SK-N-SH (cell line): Measurements from ENCODE around the gene TIMM10B. TPM values are rescaled to one million over a fixed set of nuclear protein-coding genes. Genes with fewer than 3 reads are reported as not detected.
A peak's percentile ranks its signal among the peaks of the same experiment; 100 is the strongest.

Experiments
- CTCF ChIA-PET: fragments of 300-600, 350-600 bp; formaldehyde crosslinking; extraction: SDS; loops from one replicate; lab custom pipeline; 2021; lab: Yijun Ruan, JAX
- POLR2A ChIA-PET: fragments of 350-600 bp; sonication (Branson Sonifier 250); formaldehyde crosslinking; extraction: SDS; loops from one replicate; lab custom pipeline; 2020; ENCODE audit warnings: antibody characterized with exemption, inconsistent platforms; lab: Yijun Ruan, JAX
- DNase-seq: peaks from one replicate; pipeline ENCODE4 v3.0.0; 2012
- H2AFZ ChIP-seq: fragments of 200-600 bp; sonication (generic); 2 replicates; pipeline ENCODE4 v1.8.1; 2016; ENCODE audit warnings: antibody characterized with exemption, mild to moderate bottlenecking, low read depth
- H3F3A ChIP-seq: fragments of 200-600 bp; sonication (generic); replicated peaks from 2 replicates; pipeline ENCODE3; 2016; ENCODE audit warnings: antibody characterized with exemption, mild to moderate bottlenecking; ENCODE audit not compliant: insufficient read depth
- H3K27ac ChIP-seq, 2 experiments: fragments of 200-500 bp in 1 of 2; fragments of 200-600 bp in 1 of 2; sonication (Bioruptor generic) in 1 of 2; sonication (generic), shearing (Covaris generic) in 1 of 2; 2 replicates each; pipeline versions ENCODE4 v1.5.1 to v1.6.1; 2014 to 2016; ENCODE audit warnings: low read depth in 2 of 2, inconsistent platforms in 1 of 2, low read length in 1 of 2, mild to moderate bottlenecking in 1 of 2, mixed read lengths in 1 of 2
- H3K27me3 ChIP-seq: fragments of 200-600 bp; sonication (generic), shearing (Covaris generic); 2 replicates; pipeline ENCODE4 v1.6.1; 2016; ENCODE audit warnings: mixed run types; ENCODE audit not compliant: insufficient read depth
- H3K36me3 ChIP-seq, 2 experiments: fragments of 200-500 bp in 1 of 2; fragments of 200-600 bp in 1 of 2; sonication (Bioruptor generic) in 1 of 2; sonication (generic) in 1 of 2; replicated peaks in 1 of 2; 2 replicates each; pipeline versions ENCODE3 to v1.5.1; 2014 to 2016; ENCODE audit warnings: low read length in 1 of 2, mild to moderate bottlenecking in 1 of 2; ENCODE audit not compliant: insufficient read depth in 2 of 2, control insufficient read depth in 1 of 2
- H3K4me1 ChIP-seq, 2 experiments: fragments of 200-500 bp in 1 of 2; fragments of 200-600 bp in 1 of 2; sonication (Bioruptor generic) in 1 of 2; sonication (generic), shearing (Covaris generic) in 1 of 2; 2 replicates each; pipeline versions ENCODE4 v1.5.1 to v1.6.1; 2014 to 2016; ENCODE audit warnings: low read depth in 1 of 2, low read length in 1 of 2, mixed run types in 1 of 2; ENCODE audit not compliant: insufficient read depth in 2 of 2, control insufficient read depth in 1 of 2
- H3K4me2 ChIP-seq: fragments of 200-600 bp; sonication (generic), shearing (Covaris generic); 2 replicates; pipeline ENCODE4 v1.6.1; 2017; ENCODE audit warnings: mixed run types
- H3K4me3 ChIP-seq, 2 experiments: fragments of 200-500 bp in 1 of 2; fragments of 200-600 bp in 1 of 2; sonication (Bioruptor generic) in 1 of 2; sonication (generic), shearing (Covaris generic) in 1 of 2; 2 replicates each; pipeline versions ENCODE4 v1.5.1 to v1.8.1; 2014 to 2016; ENCODE audit warnings: low read depth in 2 of 2, inconsistent platforms in 1 of 2, low read length in 1 of 2, mild to moderate bottlenecking in 1 of 2, mixed read lengths in 1 of 2, moderate library complexity in 1 of 2
- H3K79me2 ChIP-seq: fragments of 200-600 bp; sonication (generic); 2 replicates; pipeline ENCODE4 v1.8.1; 2017; ENCODE audit warnings: mild to moderate bottlenecking; ENCODE audit not compliant: insufficient read depth
- H3K9ac ChIP-seq: fragments of 200-600 bp; sonication (generic); 2 replicates; pipeline ENCODE4 v1.6.1; 2017; ENCODE audit warnings: mixed run types
- H3K9me2 ChIP-seq: fragments of 200-600 bp; sonication (generic); 2 replicates; pipeline ENCODE4 v1.6.1; 2017; ENCODE audit warnings: mixed run types
- H3K9me3 ChIP-seq: fragments of 200-600 bp; sonication (generic); 2 replicates; pipeline ENCODE4 v1.6.1; 2017; ENCODE audit warnings: mixed run types, mild to moderate bottlenecking, moderate library complexity
- H4K20me1 ChIP-seq: fragments of 200-600 bp; sonication (generic); 2 replicates; pipeline ENCODE4 v1.6.1; 2017; ENCODE audit warnings: mild to moderate bottlenecking, mixed run types; ENCODE audit not compliant: insufficient read depth
- CHD2 ChIP-seq: fragments of 150-350 bp; IDR thresholded peaks from 2 replicates; pipeline ENCODE4 v1.6.1; 2018; ENCODE audit warnings: low read length; ENCODE audit not compliant: partially characterized antibody
- ELF1 ChIP-seq: IDR thresholded peaks from 2 replicates; pipeline ENCODE4 v1.4.0; 2012
- EZH2phosphoT487 ChIP-seq: fragments of 200-600 bp; sonication (generic); IDR thresholded peaks from 2 replicates; pipeline ENCODE4 v1.6.1; 2017; ENCODE audit warnings: low read depth, mixed run types, mild to moderate bottlenecking, antibody characterized with exemption, moderate library complexity, borderline replicate concordance
- FOSL2 ChIP-seq: IDR thresholded peaks from 2 replicates; pipeline ENCODE4 v1.4.0; 2012; ENCODE audit warnings: low read depth, mild to moderate bottlenecking, moderate library complexity, borderline replicate concordance
- MEF2A ChIP-seq: IDR thresholded peaks from 2 replicates; pipeline ENCODE4 v1.4.0; 2012; ENCODE audit warnings: low read depth, borderline replicate concordance
- MXI1 ChIP-seq: IDR thresholded peaks from 2 replicates; pipeline ENCODE4 v1.6.1; 2012; ENCODE audit warnings: mild to moderate bottlenecking, low read depth, low read length, improper control_type of control experiment
- NFIC ChIP-seq: IDR thresholded peaks from 2 replicates; pipeline ENCODE4 v1.4.0; 2012; ENCODE audit warnings: borderline replicate concordance
- RAD21 ChIP-seq: IDR thresholded peaks from 2 replicates; pipeline ENCODE4 v1.6.1; 2012; ENCODE audit warnings: mild to moderate bottlenecking, low read length
- RXRA ChIP-seq: IDR thresholded peaks from 2 replicates; pipeline ENCODE4 v1.4.0; 2012; ENCODE audit warnings: low read depth, mild to moderate bottlenecking, borderline replicate concordance
- SIN3A ChIP-seq: IDR thresholded peaks from 2 replicates; pipeline ENCODE4 v1.6.1; 2012; ENCODE audit warnings: low read depth, mild to moderate bottlenecking, low read length, moderate library complexity, borderline replicate concordance
- SMC3 ChIP-seq: IDR thresholded peaks from 2 replicates; pipeline ENCODE4 v1.6.1; 2012; ENCODE audit warnings: low read depth, low read length, improper control_type of control experiment
- TAF1 ChIP-seq: IDR thresholded peaks from 2 replicates; pipeline ENCODE4 v1.6.1; 2012; ENCODE audit warnings: low read depth, mild to moderate bottlenecking, low read length, moderate library complexity, borderline replicate concordance
- TEAD4 ChIP-seq: IDR thresholded peaks from 2 replicates; pipeline ENCODE4 v1.4.0; 2012; ENCODE audit warnings: mild to moderate bottlenecking, borderline replicate concordance; ENCODE audit not compliant: insufficient read depth
- WGBS: methylation state at CpG from one replicate; pipeline ENCODE4 v1.1.6; 2017; ENCODE audit warnings: low lambda C conversion rate; 5-methylcytosine and 5-hydroxymethylcytosine counted together
- polyA plus RNA-seq, 3 experiments: library from polyadenylated mRNA; depleted of rRNA; stranded (reverse); fragments of >200 nt; gene quantifications; 2 replicates each; pipeline ENCODE4 v1.2.3, GENCODE V29; 2012
- TF ChIP-seq, protein P1 (sequence below): IDR thresholded peaks from 2 replicates; pipeline ENCODE4 v1.4.0; 2012; ENCODE audit warnings: low read depth, borderline replicate concordance
- TF ChIP-seq, protein P2 (sequence below): IDR thresholded peaks from 2 replicates; pipeline ENCODE4 v1.4.0; 2012; ENCODE audit warnings: low read depth, borderline replicate concordance
- TF ChIP-seq, protein P3 (sequence below): IDR thresholded peaks from 2 replicates; pipeline ENCODE4 v1.4.0; 2012; ENCODE audit warnings: low read depth
- TF ChIP-seq, protein P4 (sequence below): fragments of 150-350 bp; IDR thresholded peaks from 2 replicates; pipeline ENCODE4 v1.6.1; 2017; ENCODE audit warnings: antibody characterized with exemption, low read length, low read depth, borderline replicate concordance

The TIMM10B gene
- polyA plus RNA-seq, 1 of the 3 experiments (the other 2 are of a cell fraction) = 26.2 TPM

DNA sequence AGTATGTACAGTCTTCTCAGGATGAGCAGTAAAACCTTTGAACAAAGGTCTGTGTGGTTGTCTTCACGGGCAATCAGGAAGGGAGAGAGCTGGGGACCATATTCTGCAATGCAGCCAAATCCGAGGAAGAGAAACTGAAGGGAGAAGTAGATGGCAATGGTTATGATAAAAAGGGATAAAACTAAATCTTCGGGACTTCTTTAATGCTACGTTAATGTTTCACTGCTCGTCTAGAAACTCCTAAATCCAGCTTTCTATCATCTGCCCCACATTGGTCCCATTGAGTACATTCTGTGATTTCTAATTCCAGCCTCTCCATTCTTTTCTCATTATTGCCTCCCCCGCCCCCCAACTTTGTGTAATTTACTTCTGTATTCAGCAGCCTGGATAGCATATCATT lies 1.7 kb downstream of the TIMM10B start:
- CTCF ChIA-PET = interaction anchor here (0.7 to 2.1 kb wide), 4 partner anchors 15 to 232 kb away, joined by 3 to 7 read pairs (median 4); partner anchors contain the start of genes DNHD1 and MRPL17

More for the DNA sequence above, 1.7 kb downstream of the TIMM10B start:
- peaks cover 10% of the 10 kb centered on the region for H3F3A ChIP-seq
- whole genome bisulfite sequencing = 93% methylated on average over 6 of the region's 6 CpGs
- no peak overlapping the region for H2AFZ ChIP-seq
- DNase-seq = no peak
- H3K4me2 ChIP-seq = peak overlapping the region; percentile 99; the same call in 1 of the 2 replicates
- POLR2A ChIA-PET = interaction anchor here (1.6 kb wide), 1 partner anchor 9 kb away, joined by 4 read pairs; the partner anchor contains the start of gene TRIM3
- no peak overlapping the region for H3K4me3 ChIP-seq
- peaks cover 6% of the 10 kb centered on the region; the same call in 1 of the 2 replicates for H4K20me1 ChIP-seq
- H3K9me3 ChIP-seq = no peaks in the 10 kb centered on the region
- peaks cover 12 to 21% of the 10 kb centered on the region in 2 experiments for H3K4me1 ChIP-seq
- H3K9me2 ChIP-seq = no peaks in the 10 kb centered on the region
- H3K36me3 ChIP-seq = peaks cover 43 to 70% of the 10 kb centered on the region in 2 experiments
- H3K27ac ChIP-seq = no peak overlapping the region
- no peak for TF ChIP-seq TEAD4
- no peak for TF ChIP-seq SMC3
- no peak for TF ChIP-seq MXI1
- no peak for TF ChIP-seq FOSL2
- TF ChIP-seq CHD2 = no peak
- no peak for TF ChIP-seq MEF2A
- TF ChIP-seq TAF1 = no peak
- no peak for TF ChIP-seq ELF1
- TF ChIP-seq, protein P1, sequence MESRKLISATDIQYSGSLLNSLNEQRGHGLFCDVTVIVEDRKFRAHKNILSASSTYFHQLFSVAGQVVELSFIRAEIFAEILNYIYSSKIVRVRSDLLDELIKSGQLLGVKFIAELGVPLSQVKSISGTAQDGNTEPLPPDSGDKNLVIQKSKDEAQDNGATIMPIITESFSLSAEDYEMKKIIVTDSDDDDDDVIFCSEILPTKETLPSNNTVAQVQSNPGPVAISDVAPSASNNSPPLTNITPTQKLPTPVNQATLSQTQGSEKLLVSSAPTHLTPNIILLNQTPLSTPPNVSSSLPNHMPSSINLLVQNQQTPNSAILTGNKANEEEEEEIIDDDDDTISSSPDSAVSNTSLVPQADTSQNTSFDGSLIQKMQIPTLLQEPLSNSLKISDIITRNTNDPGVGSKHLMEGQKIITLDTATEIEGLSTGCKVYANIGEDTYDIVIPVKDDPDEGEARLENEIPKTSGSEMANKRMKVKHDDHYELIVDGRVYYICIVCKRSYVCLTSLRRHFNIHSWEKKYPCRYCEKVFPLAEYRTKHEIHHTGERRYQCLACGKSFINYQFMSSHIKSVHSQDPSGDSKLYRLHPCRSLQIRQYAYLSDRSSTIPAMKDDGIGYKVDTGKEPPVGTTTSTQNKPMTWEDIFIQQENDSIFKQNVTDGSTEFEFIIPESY = no peak
- TF ChIP-seq, protein P2, sequence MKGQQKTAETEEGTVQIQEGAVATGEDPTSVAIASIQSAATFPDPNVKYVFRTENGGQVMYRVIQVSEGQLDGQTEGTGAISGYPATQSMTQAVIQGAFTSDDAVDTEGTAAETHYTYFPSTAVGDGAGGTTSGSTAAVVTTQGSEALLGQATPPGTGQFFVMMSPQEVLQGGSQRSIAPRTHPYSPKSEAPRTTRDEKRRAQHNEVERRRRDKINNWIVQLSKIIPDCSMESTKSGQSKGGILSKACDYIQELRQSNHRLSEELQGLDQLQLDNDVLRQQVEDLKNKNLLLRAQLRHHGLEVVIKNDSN = no peak
- TF ChIP-seq, protein P3, sequence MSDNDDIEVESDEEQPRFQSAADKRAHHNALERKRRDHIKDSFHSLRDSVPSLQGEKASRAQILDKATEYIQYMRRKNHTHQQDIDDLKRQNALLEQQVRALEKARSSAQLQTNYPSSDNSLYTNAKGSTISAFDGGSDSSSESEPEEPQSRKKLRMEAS = no peak
- TF ChIP-seq, protein P4, sequence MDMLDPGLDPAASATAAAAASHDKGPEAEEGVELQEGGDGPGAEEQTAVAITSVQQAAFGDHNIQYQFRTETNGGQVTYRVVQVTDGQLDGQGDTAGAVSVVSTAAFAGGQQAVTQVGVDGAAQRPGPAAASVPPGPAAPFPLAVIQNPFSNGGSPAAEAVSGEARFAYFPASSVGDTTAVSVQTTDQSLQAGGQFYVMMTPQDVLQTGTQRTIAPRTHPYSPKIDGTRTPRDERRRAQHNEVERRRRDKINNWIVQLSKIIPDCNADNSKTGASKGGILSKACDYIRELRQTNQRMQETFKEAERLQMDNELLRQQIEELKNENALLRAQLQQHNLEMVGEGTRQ = no peak
- no peak for TF ChIP-seq RAD21
- no peak for TF ChIP-seq SIN3A
- no peak for TF ChIP-seq EZH2phosphoT487
- TF ChIP-seq RXRA = no peak
- no peak for TF ChIP-seq NFIC
- no peak overlapping the region for H3K9ac ChIP-seq
- H3K79me2 ChIP-seq = peaks cover 79% of the 10 kb centered on the region
- no peaks in the 10 kb centered on the region for H3K27me3 ChIP-seq
